Peyer's patch (tissue), 4 donors: Measurements from ENCODE around the gene WDFY4. TPM values are rescaled to one million over a fixed set of nuclear protein-coding genes. Genes with fewer than 3 reads are reported as not detected.

Experiments
- DNase-seq, 3 donors: peaks; one replicate each; pipeline ENCODE4 v3.0.0-alpha.2; 2017 to 2019
- H3K27ac ChIP-seq, 4 donors: fragments of 200-600 bp; sonication (generic); one replicate each; pipeline ENCODE4 v1.5.1; 2016 to 2019
- H3K27me3 ChIP-seq, 2 donors: fragments of 200-600 bp; sonication (generic); one replicate each; pipeline ENCODE4 v1.5.1; 2019
- H3K36me3 ChIP-seq, 3 donors: fragments of 200-600 bp; sonication (generic); one replicate each; pipeline ENCODE4 v1.5.1; 2016 to 2019
- H3K4me1 ChIP-seq, 4 donors: fragments of 200-600 bp; sonication (generic); one replicate each; pipeline ENCODE4 v1.5.1; 2016 to 2019
- H3K4me3 ChIP-seq, 4 donors: fragments of 200-600 bp; sonication (generic); 1 replicate in 3 of 4; 2 replicates in 1 of 4; pipeline ENCODE4 v1.5.1; 2016 to 2019; ENCODE audit warnings: mild to moderate bottlenecking in 1 of 4
- H3K9me3 ChIP-seq, 4 donors: fragments of 200-600 bp; sonication (generic); one replicate each; pipeline ENCODE4 v1.5.1; 2016 to 2019; ENCODE audit warnings: mild to moderate bottlenecking in 1 of 4
- POLR2A ChIP-seq, 2 donors: fragments of 450-650 bp; IDR thresholded peaks; one replicate each; pipeline ENCODE4 v1.5.1; 2017; ENCODE audit warnings: antibody characterized with exemption in 2 of 2, mild to moderate bottlenecking in 2 of 2, moderate library complexity in 2 of 2
- total RNA-seq, 4 donors: library from RNA; depleted of rRNA; stranded (reverse); fragments of >200 nt; gene quantifications; one replicate each; pipeline ENCODE4 v1.1.0, GENCODE V29; 2016
- TF ChIP-seq, protein P1 (sequence below), 6 experiments: fragments of 450-650 bp in 4 of 6; fragments of 200-600 bp in 2 of 6; sonication (generic) in 1 of 6; IDR thresholded peaks; one replicate each; pipeline ENCODE4 v1.5.1; 2017 to 2019; ENCODE audit warnings: antibody characterized with exemption in 6 of 6, mild to moderate bottlenecking in 3 of 6, moderate library complexity in 1 of 6

WDFY4 gene
- total RNA-seq, 4 donors from 2014 or later = 0.53 to 102 (median 4.6) TPM

DNA sequence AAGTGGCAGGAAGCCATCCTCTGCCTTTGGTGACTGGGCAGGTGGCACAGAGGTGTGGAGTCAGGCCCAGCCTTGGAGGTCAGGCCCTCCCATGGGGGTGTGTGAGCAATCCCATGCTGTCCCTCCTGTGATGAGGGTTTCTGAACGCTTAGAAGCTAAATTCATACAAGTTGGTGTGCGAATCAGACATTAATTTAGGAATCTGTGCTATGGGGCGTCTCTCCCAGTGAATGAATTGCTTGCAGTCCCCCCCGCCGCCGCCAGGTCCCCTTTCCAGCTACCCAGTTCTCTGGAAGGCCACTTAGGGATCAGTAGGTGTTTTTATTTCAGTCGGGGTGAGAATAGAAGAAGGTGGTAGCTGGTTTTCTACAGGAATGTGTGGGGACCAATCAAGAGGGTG is 217.4 kb downstream of the WDFY4 start:
- Histone ChIP-seq H3K27ac (no peak overlapping the region), H3K9me3 (no peaks in the 10 kb centered on the region), H3K4me1 (no peaks in the 10 kb centered on the region), H3K27me3 (no peaks in the 10 kb centered on the region), H3K4me3 (no peak overlapping the region), H3K36me3 (no peaks in the 10 kb centered on the region)
- TF ChIP-seq, protein P1, sequence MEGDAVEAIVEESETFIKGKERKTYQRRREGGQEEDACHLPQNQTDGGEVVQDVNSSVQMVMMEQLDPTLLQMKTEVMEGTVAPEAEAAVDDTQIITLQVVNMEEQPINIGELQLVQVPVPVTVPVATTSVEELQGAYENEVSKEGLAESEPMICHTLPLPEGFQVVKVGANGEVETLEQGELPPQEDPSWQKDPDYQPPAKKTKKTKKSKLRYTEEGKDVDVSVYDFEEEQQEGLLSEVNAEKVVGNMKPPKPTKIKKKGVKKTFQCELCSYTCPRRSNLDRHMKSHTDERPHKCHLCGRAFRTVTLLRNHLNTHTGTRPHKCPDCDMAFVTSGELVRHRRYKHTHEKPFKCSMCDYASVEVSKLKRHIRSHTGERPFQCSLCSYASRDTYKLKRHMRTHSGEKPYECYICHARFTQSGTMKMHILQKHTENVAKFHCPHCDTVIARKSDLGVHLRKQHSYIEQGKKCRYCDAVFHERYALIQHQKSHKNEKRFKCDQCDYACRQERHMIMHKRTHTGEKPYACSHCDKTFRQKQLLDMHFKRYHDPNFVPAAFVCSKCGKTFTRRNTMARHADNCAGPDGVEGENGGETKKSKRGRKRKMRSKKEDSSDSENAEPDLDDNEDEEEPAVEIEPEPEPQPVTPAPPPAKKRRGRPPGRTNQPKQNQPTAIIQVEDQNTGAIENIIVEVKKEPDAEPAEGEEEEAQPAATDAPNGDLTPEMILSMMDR (IDR thresholded peaks at IDR 0.05) = no peak
- no peak for TF ChIP-seq POLR2A (IDR thresholded peaks at IDR 0.05)
- DNase-seq = no peak

DNA sequence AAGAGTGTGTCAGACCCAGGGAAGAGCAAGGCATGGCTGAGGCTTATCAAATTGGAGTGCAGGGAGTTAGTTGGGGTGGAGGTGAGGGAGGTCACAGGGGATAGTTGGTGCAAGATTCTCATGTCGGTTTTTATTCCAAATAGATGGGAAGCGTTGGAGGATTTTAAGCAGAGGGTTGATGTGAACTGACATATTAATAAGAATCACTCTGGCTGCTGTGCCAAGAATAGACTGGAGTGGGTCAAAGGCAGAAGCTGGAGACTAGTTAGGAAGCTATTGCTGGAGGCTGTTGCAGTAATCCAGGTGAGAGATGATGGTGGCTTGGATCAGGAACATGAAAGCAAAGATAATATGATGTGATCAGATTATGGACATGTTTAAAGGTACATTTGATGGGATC is 218.5 kb downstream of the WDFY4 start:
- Histone ChIP-seq H3K9me3 (no peaks in the 10 kb centered on the region), H3K36me3 (no peaks in the 10 kb centered on the region), H3K27me3 (no peaks in the 10 kb centered on the region), H3K27ac (no peak overlapping the region), H3K4me3 (no peak overlapping the region), H3K4me1 (no peaks in the 10 kb centered on the region)
- no peak for TF ChIP-seq POLR2A (IDR thresholded peaks at IDR 0.05)
- TF ChIP-seq, protein P1 (IDR thresholded peaks at IDR 0.05) = no peak
- DNase-seq = no peak

DNA sequence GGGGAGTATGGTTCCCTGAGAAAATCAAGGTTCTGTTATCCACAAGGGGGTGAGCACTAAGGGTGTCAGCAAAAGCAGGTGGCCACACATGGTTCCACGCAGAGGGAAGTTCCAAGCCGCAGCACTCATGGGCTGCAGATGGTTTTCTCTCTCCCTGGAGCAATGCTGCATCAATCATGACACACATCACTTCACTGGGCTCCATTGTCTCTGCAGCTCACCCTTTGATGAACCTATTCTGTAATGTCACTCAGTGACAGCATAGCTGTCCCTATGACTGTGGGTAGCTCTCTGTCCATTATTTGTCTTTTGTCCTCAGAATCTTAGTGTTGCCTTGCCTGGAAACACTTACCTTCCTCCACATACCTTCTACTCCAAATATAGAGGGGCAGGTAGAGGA is 220.2 kb downstream of the WDFY4 start:
- Histone ChIP-seq H3K4me1 (no peaks in the 10 kb centered on the region), H3K36me3 (no peaks in the 10 kb centered on the region), H3K27ac (no peak overlapping the region), H3K27me3 (no peaks in the 10 kb centered on the region), H3K4me3 (no peak overlapping the region), H3K9me3 (no peaks in the 10 kb centered on the region)
- no peak for DNase-seq
- TF ChIP-seq POLR2A (IDR thresholded peaks at IDR 0.05) = no peak
- TF ChIP-seq, protein P1 (IDR thresholded peaks at IDR 0.05) = no peak

DNA sequence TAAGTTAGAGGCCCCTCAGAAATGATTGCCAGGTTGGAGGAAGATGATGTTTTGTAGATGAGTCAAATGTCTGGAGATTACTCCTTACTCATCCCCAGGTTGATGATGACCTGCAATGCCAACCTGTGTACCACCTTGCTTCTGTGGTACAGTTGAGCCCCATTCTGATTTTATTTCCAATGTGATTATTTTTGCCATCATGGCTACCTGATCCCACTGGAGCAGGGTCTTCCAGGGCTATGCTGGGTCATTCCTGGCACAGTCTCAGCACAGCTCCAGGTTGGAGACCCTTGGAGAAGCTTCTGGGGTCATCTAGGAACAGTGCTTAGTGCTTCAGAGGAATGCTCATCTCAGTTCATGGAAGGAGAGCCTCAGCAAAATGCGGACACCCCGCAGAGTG is 220.6 kb downstream of the WDFY4 start:
- DNase-seq = no peak
- no peak overlapping the region for H3K27ac ChIP-seq

DNA sequence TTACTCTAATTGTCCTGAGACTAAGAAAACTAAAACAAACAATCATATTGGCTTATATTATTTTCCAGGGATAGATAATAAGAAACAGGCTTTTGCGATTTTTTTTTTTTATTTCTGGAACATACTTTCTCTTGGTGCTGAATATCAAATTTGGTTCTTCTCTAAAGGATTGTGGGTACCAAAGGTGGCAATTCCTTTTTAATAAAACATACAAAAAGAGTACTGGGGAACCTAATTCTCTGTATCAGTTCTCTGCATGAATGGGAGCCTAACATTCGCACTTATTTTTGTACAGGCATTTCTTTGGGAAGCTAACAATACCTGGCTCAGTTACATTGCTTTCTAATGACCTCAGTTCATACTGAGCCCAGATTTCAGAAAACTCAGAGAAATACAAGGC is 222.2 kb downstream of the WDFY4 start:
- DNase-seq = no peak
- no peaks in the 10 kb centered on the region for H3K9me3 ChIP-seq

More for the DNA sequence above, 220.6 kb downstream of the WDFY4 start:
- TF ChIP-seq POLR2A (IDR thresholded peaks at IDR 0.05) = no peak
- TF ChIP-seq, protein P1 (IDR thresholded peaks at IDR 0.05) = no peak
- no peak overlapping the region for H3K4me3 ChIP-seq
- H3K36me3 ChIP-seq = no peaks in the 10 kb centered on the region
- H3K4me1 ChIP-seq = no peaks in the 10 kb centered on the region
- H3K9me3 ChIP-seq = no peaks in the 10 kb centered on the region
- no peaks in the 10 kb centered on the region for H3K27me3 ChIP-seq

More for the DNA sequence above, 222.2 kb downstream of the WDFY4 start:
- Histone ChIP-seq H3K4me1 (no peaks in the 10 kb centered on the region), H3K27ac (no peak overlapping the region), H3K27me3 (no peaks in the 10 kb centered on the region), H3K36me3 (no peaks in the 10 kb centered on the region), H3K4me3 (no peak overlapping the region)
- TF ChIP-seq, protein P1 (IDR thresholded peaks at IDR 0.05) = no peak
- TF ChIP-seq POLR2A (IDR thresholded peaks at IDR 0.05) = no peak
